ENCODE results near the gene SETBP1. TPM values are rescaled to one million over a fixed set of nuclear protein-coding genes. Genes with fewer than 3 reads are reported as not detected.

Gene SETBP1
- total RNA-seq, 4 donors from 2014 or later = 14.5 to 34.2 (median 19.3) TPM

DNA sequence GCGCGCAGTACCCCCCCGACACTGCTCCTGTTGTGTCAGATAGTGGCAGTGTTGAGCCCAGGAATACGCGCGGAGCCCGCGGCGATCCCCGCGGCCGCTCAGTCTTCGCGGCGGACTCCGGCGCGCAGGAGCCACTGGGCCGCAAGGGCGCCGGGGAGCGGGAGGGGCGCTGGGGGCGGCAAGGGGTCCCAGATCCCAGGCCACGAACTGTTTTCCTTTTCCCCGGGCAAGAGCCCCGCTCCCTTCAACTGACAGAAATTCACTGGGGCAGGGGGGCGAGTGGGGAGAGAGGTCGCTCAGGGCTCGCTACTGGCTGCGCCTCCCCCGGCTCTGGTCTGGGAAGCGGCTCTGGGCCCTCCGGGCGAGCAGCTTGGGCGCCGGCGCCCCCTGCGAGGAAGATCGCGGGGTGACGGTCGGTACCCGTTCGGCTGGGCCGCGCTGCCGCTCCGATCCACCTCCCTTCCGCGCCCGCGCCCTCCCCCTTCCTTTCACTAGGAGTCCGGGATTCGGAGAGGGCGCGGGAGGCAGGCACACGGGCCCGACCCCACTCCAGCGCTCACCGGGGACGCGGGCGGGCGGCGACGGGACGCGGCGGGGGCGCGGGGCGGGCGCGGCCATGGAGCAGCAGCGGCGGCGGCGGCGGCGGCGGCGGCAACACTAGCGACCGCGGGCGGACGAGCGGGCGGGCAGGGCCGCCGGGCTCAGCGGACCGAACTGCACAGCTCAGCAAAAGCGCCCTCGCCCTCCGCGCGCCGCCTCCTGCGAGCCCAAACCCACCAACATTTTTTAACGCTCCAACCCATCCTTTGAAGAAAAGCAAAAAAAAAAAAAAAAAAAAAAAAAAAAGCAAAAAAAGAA is 1.4 kb upstream of the SETBP1 start:
- DNase-seq (ENCODE audit: low spot score) = peak; percentile 56
- peak; percentile 84 for ATAC-seq (ENCODE audit: low FRiP score)
- TF ChIP-seq, protein P1, sequence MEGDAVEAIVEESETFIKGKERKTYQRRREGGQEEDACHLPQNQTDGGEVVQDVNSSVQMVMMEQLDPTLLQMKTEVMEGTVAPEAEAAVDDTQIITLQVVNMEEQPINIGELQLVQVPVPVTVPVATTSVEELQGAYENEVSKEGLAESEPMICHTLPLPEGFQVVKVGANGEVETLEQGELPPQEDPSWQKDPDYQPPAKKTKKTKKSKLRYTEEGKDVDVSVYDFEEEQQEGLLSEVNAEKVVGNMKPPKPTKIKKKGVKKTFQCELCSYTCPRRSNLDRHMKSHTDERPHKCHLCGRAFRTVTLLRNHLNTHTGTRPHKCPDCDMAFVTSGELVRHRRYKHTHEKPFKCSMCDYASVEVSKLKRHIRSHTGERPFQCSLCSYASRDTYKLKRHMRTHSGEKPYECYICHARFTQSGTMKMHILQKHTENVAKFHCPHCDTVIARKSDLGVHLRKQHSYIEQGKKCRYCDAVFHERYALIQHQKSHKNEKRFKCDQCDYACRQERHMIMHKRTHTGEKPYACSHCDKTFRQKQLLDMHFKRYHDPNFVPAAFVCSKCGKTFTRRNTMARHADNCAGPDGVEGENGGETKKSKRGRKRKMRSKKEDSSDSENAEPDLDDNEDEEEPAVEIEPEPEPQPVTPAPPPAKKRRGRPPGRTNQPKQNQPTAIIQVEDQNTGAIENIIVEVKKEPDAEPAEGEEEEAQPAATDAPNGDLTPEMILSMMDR (IDR thresholded peaks at IDR 0.05) = no peak

- TF ChIP-seq, protein P1 (IDR thresholded peaks at IDR 0.05) = no peak
- DNase-seq (ENCODE audit: low spot score) (no peak), ATAC-seq (ENCODE audit: low FRiP score) (no peak)
These were observed 795 bp upstream of the SETBP1 start for GRCh38 chr18:44679914-44680272.

DNA sequence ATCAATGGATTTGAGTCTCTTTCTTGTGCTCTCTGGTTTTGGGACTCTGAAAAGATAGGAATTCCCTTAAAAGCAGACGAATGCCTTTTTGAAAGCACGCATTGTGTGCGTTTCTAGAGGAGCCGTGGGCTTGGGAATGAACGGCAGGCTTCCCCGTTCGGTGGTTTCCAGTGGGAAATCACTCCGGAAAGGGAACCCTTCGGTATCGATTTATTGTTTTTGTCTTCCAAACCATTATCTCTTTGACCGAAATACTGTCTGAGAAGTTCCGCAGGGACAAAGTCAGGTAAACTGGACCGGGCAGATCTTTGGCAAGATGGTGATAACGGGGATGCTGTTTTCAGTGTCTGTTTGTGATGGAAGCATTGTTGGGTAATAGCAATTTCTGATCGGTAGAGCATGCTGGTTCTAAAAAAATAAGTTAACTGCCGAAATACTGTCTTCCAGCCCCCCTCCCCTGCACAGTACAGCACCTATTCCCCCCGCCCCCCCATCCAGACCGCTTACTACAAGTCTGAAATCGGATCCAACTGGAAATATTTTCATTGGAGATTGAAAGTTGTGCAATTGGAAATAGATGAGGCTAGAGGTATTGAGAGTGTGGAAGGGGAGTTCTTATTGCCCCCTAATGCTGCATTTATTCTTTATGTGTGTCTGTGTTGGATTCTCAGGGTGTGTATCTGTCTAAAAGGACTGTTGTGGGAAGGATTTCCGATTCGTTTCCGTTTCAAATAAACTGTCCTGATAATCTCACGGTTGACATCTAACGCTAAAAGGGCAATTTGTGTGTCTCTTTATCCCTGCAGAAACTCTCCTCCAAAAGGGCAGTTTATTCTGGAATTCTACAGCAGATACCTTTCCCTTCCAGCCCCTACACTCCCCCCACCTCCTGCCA is 635 bp downstream of the SETBP1 start:
- DNase-seq (ENCODE audit: low spot score) (no peak), ATAC-seq (ENCODE audit: low FRiP score) (no peak)
- TF ChIP-seq, protein P1 (IDR thresholded peaks at IDR 0.05) = no peak

- DNase-seq (ENCODE audit: low spot score) (no peak), ATAC-seq (ENCODE audit: low FRiP score) (no peak)
- TF ChIP-seq, protein P1 (IDR thresholded peaks at IDR 0.05) = no peak
These were observed 1.6 kb downstream of the SETBP1 start for GRCh38 chr18:44682201-44682870.

DNA sequence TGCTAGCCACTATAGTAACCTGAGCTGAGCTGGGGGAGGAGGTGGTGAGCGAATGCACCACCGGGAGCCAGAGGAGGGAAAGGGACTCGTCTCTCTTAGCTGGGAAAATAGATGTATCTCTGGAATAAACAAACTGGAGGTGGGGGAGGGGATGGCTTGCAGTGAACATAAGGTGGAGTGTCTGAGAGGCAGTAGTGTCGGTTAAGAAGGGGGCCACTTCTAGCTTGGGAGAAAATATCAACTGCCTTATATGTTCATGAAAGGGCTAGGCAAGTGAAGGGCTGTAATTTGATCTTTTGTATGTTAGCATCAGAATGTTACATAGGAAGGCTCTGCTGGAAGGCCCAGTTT is 2.2 kb downstream of the SETBP1 start:
- TF ChIP-seq, protein P1 (IDR thresholded peaks at IDR 0.05) = no peak

GRCh38 chr18:44683556-44683955 is 2.9 kb downstream of the SETBP1 start:
- DNase-seq (ENCODE audit: low spot score) (no peak), ATAC-seq (ENCODE audit: low FRiP score) (no peak)
- TF ChIP-seq, protein P1 (IDR thresholded peaks at IDR 0.05) = no peak

More for the DNA sequence above, 2.2 kb downstream of the SETBP1 start:
- DNase-seq (ENCODE audit: low spot score) (no peak), ATAC-seq (ENCODE audit: low FRiP score) (no peak)

Data from omental fat pad (tissue), 4 donors.